KOPT-K1 (cell line): ENCODE measurements around the gene LARP1B.
"Not testable (repeated sequence)": the region's sequence is repeated elsewhere in the genome, so short reads cannot be mapped to it uniquely, and the experiment has no call there.

Source experiments
- H3K27ac ChIP-seq: fragments of 200-600 bp; sonication (generic); 2 replicates; pipeline ENCODE4 v1.5.1; 2016; ENCODE audit warnings: antibody characterized with exemption, mild to moderate bottlenecking, low read depth, low read length; ENCODE audit not compliant: poor library complexity, severe bottlenecking
- H3K36me3 ChIP-seq: fragments of 200-600 bp; sonication (generic); 2 replicates; pipeline ENCODE4 v1.5.1; 2017; ENCODE audit warnings: antibody characterized with exemption, mild to moderate bottlenecking, low read length, moderate library complexity; ENCODE audit not compliant: insufficient read depth
- H3K9me3 ChIP-seq: fragments of 200-600 bp; sonication (generic); 2 replicates; pipeline ENCODE4 v1.5.1; 2017; ENCODE audit warnings: antibody characterized with exemption, low read length, mild to moderate bottlenecking; ENCODE audit not compliant: insufficient read depth, poor library complexity, severe bottlenecking

LARP1B gene

GRCh38 chr4:128228845-128229795, 168.0 kb downstream of the LARP1B start:
- H3K27ac ChIP-seq, result no peak overlapping the region

GRCh38 chr4:128232719-128233118, 171.6 kb downstream of the LARP1B start:
- Histone ChIP-seq H3K27ac (no peak overlapping the region), H3K36me3 (no peaks in the 10 kb centered on the region), H3K9me3 (no peaks in the 10 kb centered on the region)

More at GRCh38 chr4:128228845-128229795, 168.0 kb downstream of the LARP1B start:
- Histone ChIP-seq H3K36me3 (no peaks in the 10 kb centered on the region), H3K9me3 (no peaks in the 10 kb centered on the region)

GRCh38 chr4:128234836-128235235, 173.7 kb downstream of the LARP1B start:
- Histone ChIP-seq H3K27ac (no peak overlapping the region), H3K9me3 (no peaks in the 10 kb centered on the region), H3K36me3 (no peaks in the 10 kb centered on the region)

GRCh38 chr4:128241019-128241418, 179.9 kb downstream of the LARP1B start:
- no peaks in the 10 kb centered on the region for H3K36me3 ChIP-seq
- no peaks in the 10 kb centered on the region for H3K9me3 ChIP-seq
- H3K27ac ChIP-seq, result no peak overlapping the region

- Histone ChIP-seq H3K36me3 (no peaks in the 10 kb centered on the region), H3K27ac (no peak overlapping the region), H3K9me3 (no peaks in the 10 kb centered on the region)
These were observed 180.4 kb downstream of the LARP1B start for GRCh38 chr4:128241425-128241913.

- no peak overlapping the region for H3K27ac ChIP-seq
These were observed 180.9 kb downstream of the LARP1B start for GRCh38 chr4:128241981-128242380.

GRCh38 chr4:128242601-128243000, 181.5 kb downstream of the LARP1B start:
- no peaks in the 10 kb centered on the region for H3K36me3 ChIP-seq
- peaks cover 6% of the 10 kb centered on the region for H3K9me3 ChIP-seq
- no peak overlapping the region for H3K27ac ChIP-seq

More at GRCh38 chr4:128241981-128242380, 180.9 kb downstream of the LARP1B start:
- H3K36me3 ChIP-seq, result no peaks in the 10 kb centered on the region
- H3K9me3 ChIP-seq, result no peaks in the 10 kb centered on the region

- no peaks in the 10 kb centered on the region for H3K36me3 ChIP-seq
- H3K9me3 ChIP-seq, result peaks cover 23% of the 10 kb centered on the region
- H3K27ac ChIP-seq, result no peak overlapping the region
These were observed 183.3 kb downstream of the LARP1B start for GRCh38 chr4:128244379-128244778.

GRCh38 chr4:128245391-128245790, 184.3 kb downstream of the LARP1B start:
- H3K9me3 ChIP-seq, result peaks cover 33% of the 10 kb centered on the region
- H3K27ac ChIP-seq, H3K36me3 ChIP-seq: not testable (repeated sequence)

GRCh38 chr4:128247906-128248305, 186.8 kb downstream of the LARP1B start:
- Histone ChIP-seq H3K27ac (no peak overlapping the region), H3K36me3 (no peaks in the 10 kb centered on the region), H3K9me3 (peaks cover 56% of the 10 kb centered on the region)

GRCh38 chr4:128249787-128250668, 188.9 kb downstream of the LARP1B start:
- H3K27ac ChIP-seq, result no peak overlapping the region
- H3K36me3 ChIP-seq, result no peaks in the 10 kb centered on the region
- peaks cover 60% of the 10 kb centered on the region for H3K9me3 ChIP-seq

- Histone ChIP-seq H3K27ac (no peak overlapping the region), H3K9me3 (peaks cover 23% of the 10 kb centered on the region), H3K36me3 (no peaks in the 10 kb centered on the region)
These were observed 194.8 kb downstream of the LARP1B start for GRCh38 chr4:128255906-128256305.

GRCh38 chr4:128256539-128256938, 195.4 kb downstream of the LARP1B start:
- Histone ChIP-seq H3K36me3 (no peaks in the 10 kb centered on the region), H3K27ac (no peak overlapping the region), H3K9me3 (peaks cover 16% of the 10 kb centered on the region)

GRCh38 chr4:128258166-128258565, 197.1 kb downstream of the LARP1B start:
- H3K27ac ChIP-seq, H3K9me3 ChIP-seq, H3K36me3 ChIP-seq: not testable (repeated sequence)

- H3K9me3 ChIP-seq, H3K27ac ChIP-seq, H3K36me3 ChIP-seq: not testable (repeated sequence)
These were observed 198.8 kb downstream of the LARP1B start for GRCh38 chr4:128259889-128260288.
